HFFc6 (cell line): ENCODE measurements around the gene MSN. TPM values are rescaled to one million over a fixed set of nuclear protein-coding genes. Genes with fewer than 3 reads are reported as not detected.

Source experiments
- DNase-seq: peaks from one replicate; pipeline ENCODE4 v3.0.0-alpha.2; 2018
- H3K27ac Mint-ChIP-seq: 2 replicates; pipeline ENCODE4 v1.8.0; 2020; ENCODE audit warnings: mild to moderate bottlenecking, mixed read lengths
- H3K27me3 Mint-ChIP-seq: 2 replicates; pipeline ENCODE4 v1.8.0; 2021; ENCODE audit warnings: mild to moderate bottlenecking, moderate library complexity, mixed read lengths; ENCODE audit not compliant: insufficient read depth
- H3K36me3 Mint-ChIP-seq: 2 replicates; pipeline ENCODE4 v1.8.0; 2021; ENCODE audit warnings: low read depth, mixed read lengths
- H3K4me1 Mint-ChIP-seq: 2 replicates; pipeline ENCODE4 v1.8.0; 2020; ENCODE audit warnings: low read depth, mixed read lengths
- H3K4me3 Mint-ChIP-seq: 2 replicates; pipeline ENCODE4 v1.8.0; 2020; ENCODE audit warnings: mild to moderate bottlenecking, moderate library complexity, mixed read lengths
- H3K9me3 Mint-ChIP-seq: 2 replicates; pipeline ENCODE4 v1.8.0; 2020; ENCODE audit warnings: mild to moderate bottlenecking, mixed read lengths
- total RNA-seq, 6 experiments: library from RNA; stranded (reverse); fragmentation: NEBNext Ultra II Directional; extraction: Animal tissue kit (Norgen Biotek cat#: 25700); gene quantifications; 2 replicates in 1 of 6; 3 replicates in 5 of 6; pipeline ENCODE4 v1.2.3, GENCODE V29; 2021
- TF ChIP-seq, protein P1 (sequence below): fragments of 200-600 bp; sonication (generic); IDR thresholded peaks from 2 replicates; pipeline ENCODE4 v1.5.0; 2021; ENCODE audit warnings: antibody characterized with exemption, mild to moderate bottlenecking

The MSN gene
- total RNA-seq, 6 experiments from 2014 or later: 410 to 540 (median 485) TPM

DNA sequence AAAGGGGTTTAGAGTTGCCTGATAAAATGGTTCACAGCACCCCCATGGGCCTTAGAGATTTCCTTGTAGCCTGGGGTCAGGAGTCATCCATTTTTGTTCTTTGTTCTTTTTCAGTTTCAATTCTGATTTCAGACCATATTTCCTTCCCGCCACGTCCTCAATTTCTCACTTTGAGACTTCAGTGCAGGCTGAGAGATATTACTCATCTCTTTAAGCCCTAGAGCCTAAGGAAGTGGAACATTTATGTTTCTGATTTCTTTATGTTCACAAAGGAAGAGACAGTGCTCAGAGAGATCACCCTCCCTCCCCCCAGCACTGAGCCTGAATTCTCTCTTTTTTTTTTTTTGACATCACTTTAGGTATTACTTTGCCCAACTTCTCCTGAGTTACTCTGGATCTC, 56.3 kb downstream of the MSN start:
- Mint-ChIP-seq H3K4me3 (peak overlapping the region; percentile 37; the same call in 1 of the 2 replicates), H3K36me3 (peaks cover 16% of the 10 kb centered on the region), H3K4me1 (peaks cover 65% of the 10 kb centered on the region), H3K27ac (peak overlapping the region; percentile 89), H3K27me3 (no peaks in the 10 kb centered on the region; the same call in 1 of the 2 replicates), H3K9me3 (no peaks in the 10 kb centered on the region)
- DNase-seq: no peak
- TF ChIP-seq, protein P1, sequence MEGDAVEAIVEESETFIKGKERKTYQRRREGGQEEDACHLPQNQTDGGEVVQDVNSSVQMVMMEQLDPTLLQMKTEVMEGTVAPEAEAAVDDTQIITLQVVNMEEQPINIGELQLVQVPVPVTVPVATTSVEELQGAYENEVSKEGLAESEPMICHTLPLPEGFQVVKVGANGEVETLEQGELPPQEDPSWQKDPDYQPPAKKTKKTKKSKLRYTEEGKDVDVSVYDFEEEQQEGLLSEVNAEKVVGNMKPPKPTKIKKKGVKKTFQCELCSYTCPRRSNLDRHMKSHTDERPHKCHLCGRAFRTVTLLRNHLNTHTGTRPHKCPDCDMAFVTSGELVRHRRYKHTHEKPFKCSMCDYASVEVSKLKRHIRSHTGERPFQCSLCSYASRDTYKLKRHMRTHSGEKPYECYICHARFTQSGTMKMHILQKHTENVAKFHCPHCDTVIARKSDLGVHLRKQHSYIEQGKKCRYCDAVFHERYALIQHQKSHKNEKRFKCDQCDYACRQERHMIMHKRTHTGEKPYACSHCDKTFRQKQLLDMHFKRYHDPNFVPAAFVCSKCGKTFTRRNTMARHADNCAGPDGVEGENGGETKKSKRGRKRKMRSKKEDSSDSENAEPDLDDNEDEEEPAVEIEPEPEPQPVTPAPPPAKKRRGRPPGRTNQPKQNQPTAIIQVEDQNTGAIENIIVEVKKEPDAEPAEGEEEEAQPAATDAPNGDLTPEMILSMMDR: no peak

DNA sequence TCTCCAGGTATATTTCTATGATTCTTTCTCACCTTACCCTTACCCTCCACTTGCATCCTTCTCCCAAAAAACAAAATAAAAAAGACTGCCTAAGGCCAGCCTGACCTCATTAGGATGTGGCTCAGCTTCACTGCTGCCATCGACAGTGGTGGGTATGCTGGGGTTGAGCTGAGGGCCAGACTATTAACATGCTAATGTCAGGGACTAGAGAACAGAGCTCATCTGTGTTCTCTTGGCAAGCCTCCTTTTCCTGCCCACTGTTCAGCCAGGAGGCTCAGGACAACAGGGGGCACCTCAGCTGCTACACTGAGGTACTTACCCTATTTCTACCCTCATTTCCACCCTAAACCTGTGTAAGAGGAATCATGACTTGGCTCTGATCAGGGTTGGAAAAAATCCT, 59.3 kb downstream of the MSN start:
- Mint-ChIP-seq H3K27me3 (peaks cover 2% of the 10 kb centered on the region), H3K27ac (peak overlapping the region; percentile 48), H3K9me3 (no peaks in the 10 kb centered on the region), H3K4me1 (peaks cover 51% of the 10 kb centered on the region), H3K4me3 (no peak overlapping the region), H3K36me3 (peaks cover 16% of the 10 kb centered on the region)
- DNase-seq: no peak
- TF ChIP-seq, protein P1: no peak

DNA sequence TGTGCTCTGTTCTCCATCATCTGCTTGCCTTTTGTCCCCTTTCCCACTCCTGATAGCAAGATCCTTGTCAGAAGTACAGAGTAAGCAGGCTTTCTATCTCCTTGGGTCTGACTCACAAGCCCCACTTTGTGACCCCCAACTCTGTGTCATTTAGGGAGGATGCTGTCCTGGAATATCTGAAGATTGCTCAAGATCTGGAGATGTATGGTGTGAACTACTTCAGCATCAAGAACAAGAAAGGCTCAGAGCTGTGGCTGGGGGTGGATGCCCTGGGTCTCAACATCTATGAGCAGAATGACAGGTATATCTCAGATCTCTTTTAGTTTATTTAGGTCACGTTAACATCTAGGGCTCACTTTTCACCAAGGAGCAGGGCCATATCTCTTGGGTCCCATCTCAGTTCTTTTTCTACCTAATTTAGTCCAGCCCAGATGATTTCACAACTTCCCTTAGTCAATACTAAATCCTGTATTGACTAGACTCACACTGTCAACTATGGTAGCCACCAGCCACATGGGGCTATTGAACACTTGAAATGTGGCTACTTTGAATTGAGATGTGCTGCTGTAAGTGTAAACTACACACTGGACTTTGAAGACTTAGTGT, 64.3 kb downstream of the MSN start:
- peak overlapping the region; percentile 33; the same call in 1 of the 2 replicates for H3K27ac Mint-ChIP-seq
- TF ChIP-seq, protein P1: no peak
- DNase-seq: no peak
- no peaks in the 10 kb centered on the region for H3K9me3 Mint-ChIP-seq
- peaks cover 46% of the 10 kb centered on the region for H3K4me1 Mint-ChIP-seq
- no peak overlapping the region for H3K4me3 Mint-ChIP-seq
- peaks cover 32% of the 10 kb centered on the region for H3K36me3 Mint-ChIP-seq
- H3K27me3 Mint-ChIP-seq: peaks cover 4% of the 10 kb centered on the region

DNA sequence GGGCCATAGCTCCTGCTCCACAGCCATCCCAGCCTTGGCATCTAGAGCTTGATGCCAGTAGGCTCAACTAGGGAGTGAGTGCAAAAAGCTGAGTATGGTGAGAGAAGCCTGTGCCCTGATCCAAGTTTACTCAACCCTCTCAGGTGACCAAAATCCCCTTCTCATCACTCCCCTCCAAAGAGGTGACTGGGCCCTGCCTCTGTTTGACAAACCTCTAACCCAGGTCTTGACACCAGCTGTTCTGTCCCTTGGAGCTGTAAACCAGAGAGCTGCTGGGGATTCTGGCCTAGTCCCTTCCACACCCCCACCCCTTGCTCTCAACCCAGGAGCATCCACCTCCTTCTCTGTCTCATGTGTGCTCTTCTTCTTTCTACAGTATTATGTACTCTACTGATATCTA, 73.5 kb downstream of the MSN start:
- no peak for DNase-seq
- H3K36me3 Mint-ChIP-seq: peaks cover 14% of the 10 kb centered on the region
- no peak overlapping the region for H3K4me3 Mint-ChIP-seq
- H3K27ac Mint-ChIP-seq: no peak overlapping the region; the same call in 1 of the 2 replicates
- H3K9me3 Mint-ChIP-seq: no peaks in the 10 kb centered on the region
- TF ChIP-seq, protein P1: no peak
- H3K4me1 Mint-ChIP-seq: peaks cover 56% of the 10 kb centered on the region
- H3K27me3 Mint-ChIP-seq: no peaks in the 10 kb centered on the region; the same call in 1 of the 2 replicates

DNA sequence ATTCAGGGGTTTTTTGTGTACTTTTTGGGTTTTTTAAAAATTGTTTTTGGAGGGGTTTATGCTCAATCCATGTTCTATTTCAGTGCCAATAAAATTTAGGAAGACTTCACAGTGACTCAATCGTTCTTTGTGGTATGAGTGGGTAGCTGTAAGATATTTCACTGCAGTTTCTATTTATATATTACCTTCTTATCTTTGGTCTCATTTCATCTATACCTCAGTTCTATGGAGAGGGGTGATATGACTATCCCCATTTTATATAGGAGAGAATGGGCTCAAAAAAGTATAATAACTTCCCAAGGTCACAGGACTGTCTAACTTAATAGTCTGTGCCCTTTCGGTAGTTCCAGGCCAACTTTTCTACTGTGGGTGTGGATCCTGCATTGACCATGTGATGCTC, 74.4 kb downstream of the MSN start:
- Mint-ChIP-seq H3K27ac (no peak overlapping the region; the same call in 1 of the 2 replicates), H3K4me3 (no peak overlapping the region), H3K36me3 (peaks cover 11% of the 10 kb centered on the region), H3K27me3 (no peaks in the 10 kb centered on the region; the same call in none of the 2 replicates), H3K4me1 (peaks cover 48% of the 10 kb centered on the region), H3K9me3 (no peaks in the 10 kb centered on the region)
- DNase-seq: no peak
- TF ChIP-seq, protein P1: no peak
